ENCODE measurements around the gene SV2C. TPM values are rescaled to one million over a fixed set of nuclear protein-coding genes. Genes with fewer than 3 reads are reported as not detected.

SV2C gene
- total RNA-seq, 2 donors from 2014 or later: 0.52 TPM; not detected in 1

- Histone ChIP-seq H3K27me3 (no peaks in the 10 kb centered on the region), H3K9me3 (no peaks in the 10 kb centered on the region), H3K27ac (no peak overlapping the region), H3K4me3 (no peak overlapping the region), H3K36me3 (replicated peaks in 1 of 2; ENCODE audit: insufficient read depth in 1 of 2, low read depth in 2 of 2) (no peaks in the 10 kb centered on the region), H3K4me1 (no peaks in the 10 kb centered on the region)
- 44 to 58% methylated on average over 7 of the region's 7 CpGs for WGBS, 2 donors
- DNase-seq (no peak), ATAC-seq (no peak)
- intact Hi-C loops (cut with DNase I): loop anchor here (10.0 kb wide), 1 partner anchor 441 kb away; no protein-coding TSS in a partner anchor
- TF ChIP-seq, protein P1, sequence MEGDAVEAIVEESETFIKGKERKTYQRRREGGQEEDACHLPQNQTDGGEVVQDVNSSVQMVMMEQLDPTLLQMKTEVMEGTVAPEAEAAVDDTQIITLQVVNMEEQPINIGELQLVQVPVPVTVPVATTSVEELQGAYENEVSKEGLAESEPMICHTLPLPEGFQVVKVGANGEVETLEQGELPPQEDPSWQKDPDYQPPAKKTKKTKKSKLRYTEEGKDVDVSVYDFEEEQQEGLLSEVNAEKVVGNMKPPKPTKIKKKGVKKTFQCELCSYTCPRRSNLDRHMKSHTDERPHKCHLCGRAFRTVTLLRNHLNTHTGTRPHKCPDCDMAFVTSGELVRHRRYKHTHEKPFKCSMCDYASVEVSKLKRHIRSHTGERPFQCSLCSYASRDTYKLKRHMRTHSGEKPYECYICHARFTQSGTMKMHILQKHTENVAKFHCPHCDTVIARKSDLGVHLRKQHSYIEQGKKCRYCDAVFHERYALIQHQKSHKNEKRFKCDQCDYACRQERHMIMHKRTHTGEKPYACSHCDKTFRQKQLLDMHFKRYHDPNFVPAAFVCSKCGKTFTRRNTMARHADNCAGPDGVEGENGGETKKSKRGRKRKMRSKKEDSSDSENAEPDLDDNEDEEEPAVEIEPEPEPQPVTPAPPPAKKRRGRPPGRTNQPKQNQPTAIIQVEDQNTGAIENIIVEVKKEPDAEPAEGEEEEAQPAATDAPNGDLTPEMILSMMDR (IDR thresholded peaks at IDR 0.05): no peak
- TF ChIP-seq POLR2A (IDR thresholded peaks at IDR 0.05): no peak
These were observed 92.7 kb downstream of the SV2C start for GRCh38 chr5:76175821-76176403.

- Histone ChIP-seq H3K27me3 (no peaks in the 10 kb centered on the region), H3K9me3 (no peaks in the 10 kb centered on the region), H3K4me1 (no peaks in the 10 kb centered on the region), H3K4me3 (no peak overlapping the region), H3K27ac (no peak overlapping the region), H3K36me3 (replicated peaks in 1 of 2; ENCODE audit: insufficient read depth in 1 of 2, low read depth in 2 of 2) (no peaks in the 10 kb centered on the region)
- TF ChIP-seq, protein P1 (IDR thresholded peaks at IDR 0.05): no peak
- no peak for TF ChIP-seq POLR2A (IDR thresholded peaks at IDR 0.05)
- no peak for ATAC-seq
- intact Hi-C loops (cut with DNase I): loop anchor here (10.0 kb wide), 1 partner anchor 443 kb away; no protein-coding TSS in a partner anchor
- no peak for DNase-seq
These were observed 94.8 kb downstream of the SV2C start for GRCh38 chr5:76177978-76178377.

DNA sequence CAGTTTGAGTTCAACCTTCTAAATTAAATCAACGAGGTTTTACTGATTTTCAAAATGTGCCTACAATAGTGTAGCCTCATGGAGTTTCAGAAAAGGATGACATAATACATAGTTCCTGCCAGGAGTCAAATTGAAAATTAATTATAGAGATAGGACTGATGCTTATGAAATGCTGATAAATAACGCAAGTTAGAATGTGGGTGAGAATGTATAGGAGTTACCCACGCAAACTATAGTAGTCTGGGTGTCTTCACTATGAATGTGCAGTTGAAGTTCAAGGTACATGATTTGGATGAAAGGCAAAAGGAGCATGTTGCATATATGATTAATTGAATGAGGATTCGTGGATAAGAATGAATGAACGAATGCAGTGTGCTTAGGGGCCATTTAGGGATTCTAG is 95.7 kb downstream of the SV2C start:
- Histone ChIP-seq H3K4me1 (no peaks in the 10 kb centered on the region), H3K36me3 (replicated peaks in 1 of 2; ENCODE audit: insufficient read depth in 1 of 2, low read depth in 2 of 2) (no peaks in the 10 kb centered on the region), H3K27ac (no peak overlapping the region), H3K9me3 (no peaks in the 10 kb centered on the region), H3K27me3 (no peaks in the 10 kb centered on the region), H3K4me3 (no peak overlapping the region)
- 42 to 43% methylated on average over 5 of the region's 5 CpGs for WGBS, 2 donors
- TF ChIP-seq POLR2A (IDR thresholded peaks at IDR 0.05): no peak
- TF ChIP-seq, protein P1 (IDR thresholded peaks at IDR 0.05): no peak
- ATAC-seq: no peak
- intact Hi-C loops (cut with DNase I): loop anchor here (10.0 kb wide), 1 partner anchor 444 kb away; no protein-coding TSS in a partner anchor
- no peak for DNase-seq

DNA sequence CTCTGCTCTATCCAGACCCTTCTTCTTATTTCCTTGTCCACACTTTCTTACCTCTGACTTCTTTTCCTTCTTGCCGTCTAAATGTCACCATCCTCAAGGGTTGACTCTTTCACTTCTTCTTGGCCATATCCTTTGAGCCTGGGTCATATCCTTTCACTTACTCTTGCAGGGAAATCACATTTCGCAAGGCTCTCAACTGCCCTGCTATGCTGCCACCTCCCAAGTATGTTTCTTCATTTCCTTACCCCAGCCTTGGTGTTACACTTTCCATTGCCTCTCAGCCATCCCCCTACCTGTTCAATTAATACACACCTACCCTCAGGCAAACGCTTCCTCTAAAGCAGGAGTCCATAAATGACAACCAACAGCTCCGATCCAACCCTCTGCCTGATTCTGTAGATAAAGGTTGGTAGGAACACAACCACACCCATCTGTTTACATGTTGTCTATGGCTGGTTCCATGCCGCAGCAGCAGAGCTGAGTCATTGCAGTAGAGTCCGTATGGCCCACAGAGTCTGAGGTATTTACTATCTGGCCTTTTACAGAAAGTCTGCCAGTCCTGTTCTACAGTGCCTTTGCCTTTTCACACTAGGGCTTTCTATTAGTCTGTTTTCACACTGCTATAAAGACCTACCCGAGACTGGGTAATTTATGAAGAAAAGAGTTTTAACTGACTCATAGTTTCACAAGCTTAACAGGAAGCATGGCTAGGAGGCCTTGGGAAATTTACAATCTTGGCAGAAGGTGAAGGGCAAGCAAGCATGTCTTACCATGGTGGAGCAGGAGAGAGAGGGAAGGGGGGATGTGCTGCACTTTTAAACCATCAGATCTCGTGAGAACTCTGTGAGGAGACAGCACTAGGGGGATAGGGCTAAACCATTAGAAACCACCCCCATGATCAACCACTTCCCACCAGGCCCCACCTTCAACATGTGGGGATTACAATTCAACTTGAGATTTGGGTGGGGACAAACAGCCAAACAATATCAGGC is 97.9 kb downstream of the SV2C start:
- Histone ChIP-seq H3K36me3 (replicated peaks in 1 of 2; ENCODE audit: insufficient read depth in 1 of 2, low read depth in 2 of 2) (no peaks in the 10 kb centered on the region), H3K9me3 (no peaks in the 10 kb centered on the region), H3K4me1 (no peaks in the 10 kb centered on the region), H3K4me3 (no peak overlapping the region), H3K27me3 (no peaks in the 10 kb centered on the region), H3K27ac (no peak overlapping the region)
- DNase-seq: no peak
- no peak for ATAC-seq
- intact Hi-C loops (cut with DNase I): no loop called here
- TF ChIP-seq, protein P1 (IDR thresholded peaks at IDR 0.05): no peak
- no peak for TF ChIP-seq POLR2A (IDR thresholded peaks at IDR 0.05)
- 77 to 86% methylated on average over 8 of the region's 8 CpGs for WGBS, 2 donors
